IMR-90 (cell line): Measurements from ENCODE around the gene DUXB. TPM values are rescaled to one million over a fixed set of nuclear protein-coding genes. Genes with fewer than 3 reads are reported as not detected.

Source experiments
- ATAC-seq: fragments of 200-7000 bp; cut with Tn5 transposase; 2 replicates; pipeline ENCODE4 v1.9.1; 2020; ENCODE audit warnings: low read depth, mild to moderate bottlenecking, moderate library complexity
- BruUV-seq: library from RNA; stranded (reverse); fragments of 400-500 nt; replicated peaks from 2 replicates; lab custom pipeline; 2021; lab: Mats Ljungman, UMichigan
- CTCF ChIA-PET: fragments of 300-600 bp; formaldehyde crosslinking; extraction: SDS; loops from one replicate; lab custom pipeline; 2021; ENCODE audit warnings: antibody characterized with exemption; lab: Yijun Ruan, JAX
- POLR2A ChIA-PET: fragments of 300-600 bp; sonication (Branson Sonifier 250); formaldehyde crosslinking; loops from one replicate; lab custom pipeline; 2022; ENCODE audit warnings: antibody characterized with exemption; ENCODE audit not compliant: unreplicated experiment; lab: Charles Lee
- DNase-seq: peaks from one replicate; pipeline ENCODE4 v3.0.0; 2013
- H2AFZ ChIP-seq: replicated peaks from 2 replicates; pipeline ENCODE3; 2013; ENCODE audit warnings: low read length, mild to moderate bottlenecking; ENCODE audit not compliant: poor library complexity
- H2AK5ac ChIP-seq: 2 replicates; pipeline ENCODE4 v1.6.1; 2013; ENCODE audit warnings: low read depth, low read length, inconsistent platforms
- H2AK9ac ChIP-seq: replicated peaks from 2 replicates; pipeline ENCODE3; 2013; ENCODE audit warnings: mild to moderate bottlenecking, low read depth, low read length, moderate library complexity; ENCODE audit not compliant: poor library complexity
- H2BK120ac ChIP-seq: 2 replicates; pipeline ENCODE4 v1.6.1; 2013; ENCODE audit warnings: low read depth, low read length, inconsistent platforms
- H2BK15ac ChIP-seq: 3 replicates; pipeline ENCODE4 v1.6.1; 2013; ENCODE audit warnings: low read depth, low read length, inconsistent platforms
- H2BK20ac ChIP-seq: 2 replicates; pipeline ENCODE4 v1.6.1; 2013; ENCODE audit warnings: low read depth, mild to moderate bottlenecking, inconsistent platforms, low read length, moderate library complexity
- H2BK5ac ChIP-seq: 2 replicates; pipeline ENCODE4 v1.6.1; 2013; ENCODE audit warnings: mild to moderate bottlenecking, low read depth, low read length, inconsistent platforms; ENCODE audit not compliant: poor library complexity, severe bottlenecking
- H3K14ac ChIP-seq: replicated peaks from 2 replicates; pipeline ENCODE4 v1.6.1; 2013; ENCODE audit warnings: low read depth, low read length, inconsistent platforms
- H3K18ac ChIP-seq: 2 replicates; pipeline ENCODE4 v1.6.1; 2013; ENCODE audit warnings: low read depth, low read length, control low read depth
- H3K23ac ChIP-seq: 2 replicates; pipeline ENCODE4 v1.6.1; 2013; ENCODE audit warnings: low read depth, low read length, inconsistent platforms
- H3K27ac ChIP-seq: 2 replicates; pipeline ENCODE4 v1.5.1; 2013; ENCODE audit warnings: mild to moderate bottlenecking, control low read depth, low read length; ENCODE audit not compliant: insufficient read depth
- H3K27me3 ChIP-seq: 2 replicates; pipeline ENCODE4 v1.6.1; 2013; ENCODE audit warnings: low read length; ENCODE audit not compliant: control insufficient read depth, insufficient read depth
- H3K36me3 ChIP-seq: 2 replicates; pipeline ENCODE4 v1.6.1; 2013; ENCODE audit warnings: low read length, mixed read lengths; ENCODE audit not compliant: control insufficient read depth, insufficient read depth
- H3K4ac ChIP-seq: 2 replicates; pipeline ENCODE4 v1.6.1; 2013; ENCODE audit warnings: low read depth, low read length, inconsistent platforms
- H3K4me1 ChIP-seq: 2 replicates; pipeline ENCODE4 v1.6.1; 2013; ENCODE audit warnings: low read length, mixed read lengths; ENCODE audit not compliant: control insufficient read depth, insufficient read depth
- H3K4me2 ChIP-seq: 2 replicates; pipeline ENCODE4 v1.6.1; 2013; ENCODE audit warnings: low read depth, mild to moderate bottlenecking, control low read depth, low read length, moderate library complexity
- H3K4me3 ChIP-seq: 2 replicates; pipeline ENCODE4 v1.5.1; 2013; ENCODE audit warnings: low read depth, mild to moderate bottlenecking, control low read depth, low read length, moderate library complexity; ENCODE audit not compliant: insufficient read depth
- H3K56ac ChIP-seq: 2 replicates; pipeline ENCODE4 v1.6.1; 2013; ENCODE audit warnings: low read length, inconsistent platforms; ENCODE audit not compliant: insufficient read depth; ENCODE audit errors: extremely low read depth
- H3K79me1 ChIP-seq, 2 experiments: 2 replicates each; pipeline ENCODE4 v1.6.1; 2013; ENCODE audit warnings: low read length in 2 of 2, inconsistent platforms in 1 of 2, low read depth in 1 of 2
- H3K9ac ChIP-seq: 2 replicates; pipeline ENCODE4 v1.6.1; 2013; ENCODE audit warnings: low read depth, low read length, control low read depth
- H3K9me1 ChIP-seq: 2 replicates; pipeline ENCODE4 v1.6.1; 2013; ENCODE audit warnings: low read length, inconsistent platforms; ENCODE audit not compliant: insufficient read depth
- H3K9me3 ChIP-seq: 2 replicates; pipeline ENCODE4 v1.6.1; 2013; ENCODE audit warnings: low read length; ENCODE audit not compliant: control insufficient read depth, insufficient read depth
- H4K20me1 ChIP-seq: 2 replicates; pipeline ENCODE4 v1.6.1; 2013; ENCODE audit warnings: low read length, inconsistent platforms; ENCODE audit not compliant: insufficient read depth
- H4K5ac ChIP-seq: 2 replicates; pipeline ENCODE4 v1.6.1; 2013; ENCODE audit warnings: mild to moderate bottlenecking, low read depth, low read length, control low read depth
- H4K8ac ChIP-seq, 2 experiments: 2 replicates each; pipeline ENCODE4 v1.6.1; 2013; ENCODE audit warnings: low read depth in 2 of 2, low read length in 2 of 2, control low read depth in 1 of 2, inconsistent platforms in 1 of 2
- H4K91ac ChIP-seq: 2 replicates; pipeline ENCODE4 v1.6.1; 2013; ENCODE audit warnings: low read depth, low read length, inconsistent platforms; ENCODE audit not compliant: insufficient read depth
- BHLHE40 ChIP-seq: fragments of 150-350 bp; IDR thresholded peaks from 2 replicates; pipeline ENCODE4 v1.6.1; 2016; ENCODE audit warnings: mild to moderate bottlenecking, low read depth, low read length
- CEBPB ChIP-seq: IDR thresholded peaks from 2 replicates; pipeline ENCODE4 v1.6.1; 2012; ENCODE audit warnings: low read depth, low read length, improper control_type of control experiment
- CHD1 ChIP-seq: IDR thresholded peaks from 2 replicates; pipeline ENCODE4 v1.6.1; 2012; ENCODE audit warnings: low read depth, low read length, improper control_type of control experiment
- CTCF ChIP-seq: conservative IDR thresholded peaks from 2 replicates; pipeline ENCODE4 v1.5.1; 2012; ENCODE audit warnings: mild to moderate bottlenecking, low read depth, low read length, improper control_type of control experiment
- FOS ChIP-seq: fragments of 150-350 bp; IDR thresholded peaks from 2 replicates; pipeline ENCODE4 v1.6.1; 2016; ENCODE audit warnings: low read depth, low read length
- MAFK ChIP-seq: IDR thresholded peaks from 2 replicates; pipeline ENCODE4 v1.6.1; 2012; ENCODE audit warnings: low read depth, low read length, improper control_type of control experiment
- MAZ ChIP-seq: IDR thresholded peaks from 2 replicates; pipeline ENCODE4 v1.6.1; 2012; ENCODE audit warnings: low read depth, mild to moderate bottlenecking, low read length, improper control_type of control experiment, moderate library complexity, borderline replicate concordance
- MXI1 ChIP-seq: IDR thresholded peaks from 2 replicates; pipeline ENCODE4 v1.6.1; 2012; ENCODE audit warnings: low read depth, mild to moderate bottlenecking, low read length, moderate library complexity, borderline replicate concordance
- NFE2L2 ChIP-seq: fragments of 150-350 bp; IDR thresholded peaks from 2 replicates; pipeline ENCODE4 v1.6.1; 2016; ENCODE audit warnings: low read depth, mild to moderate bottlenecking, low read length
- POLR2A ChIP-seq: IDR thresholded peaks from 2 replicates; pipeline ENCODE4 v1.6.1; 2012; ENCODE audit warnings: mild to moderate bottlenecking, low read depth, low read length
- RAD21 ChIP-seq: IDR thresholded peaks from 2 replicates; pipeline ENCODE4 v1.6.1; 2012; ENCODE audit warnings: low read length, improper control_type of control experiment
- RCOR1 ChIP-seq: IDR thresholded peaks from 2 replicates; pipeline ENCODE4 v1.6.1; 2012; ENCODE audit warnings: mild to moderate bottlenecking, low read length, improper control_type of control experiment; ENCODE audit not compliant: insufficient replicate concordance
- RFX5 ChIP-seq: IDR thresholded peaks from 2 replicates; pipeline ENCODE4 v1.8.0; 2012; ENCODE audit warnings: low read depth, mild to moderate bottlenecking, low read length, moderate library complexity
- SMC3 ChIP-seq: fragments of 150-350 bp; IDR thresholded peaks from 2 replicates; pipeline ENCODE4 v1.6.1; 2016; ENCODE audit warnings: low read depth, mild to moderate bottlenecking, antibody characterized with exemption, low read length, moderate library complexity
- USF2 ChIP-seq: fragments of 150-350 bp; IDR thresholded peaks from 2 replicates; pipeline ENCODE4 v1.6.1; 2017; ENCODE audit warnings: mild to moderate bottlenecking, antibody characterized with exemption, low read length, low read depth
- WGBS, 2 experiments: methylation state at CpG; one replicate each; pipeline versions ENCODE4 v1.1.5 to v1.1.7; 2013; ENCODE audit warnings: missing lambda C conversion rate in 2 of 2; ENCODE audit not compliant: insufficient read length in 1 of 2; ENCODE audit errors: extremely low coverage in 2 of 2; 5-methylcytosine and 5-hydroxymethylcytosine counted together
- dilution Hi-C: fragments of 300-500 bp; cut with HindIII; formaldehyde crosslinking; loops from one replicate; pipeline ENCODE4 v1.14.3; 2018; ENCODE audit warnings: low sequenced_read_pairs; ENCODE audit not compliant: unreplicated experiment
- in situ Hi-C: fragments of 300-500 bp; cut with MboI; formaldehyde crosslinking; loops from 3 replicates; pipeline ENCODE4 v1.14.3; 2019; ENCODE audit warnings: low sequenced_read_pairs, inconsistent platforms, mixed read lengths
- intact Hi-C: fragments of 100-400 bp; cut with micrococcal nuclease; formaldehyde crosslinking; loops from 2 replicates; pipeline ENCODE4 v1.10.0; 2022
- polyA plus RNA-seq, 3 experiments: library from polyadenylated mRNA; depleted of rRNA; stranded (reverse); fragments of >200 nt; gene quantifications; 2 replicates each; pipeline ENCODE4 v1.2.3, GENCODE V29; 2012; ENCODE audit warnings: low replicate concordance in 1 of 3
- total RNA-seq: library from RNA; depleted of rRNA; stranded (reverse); fragments of >200 nt; gene quantifications from 2 replicates; pipeline ENCODE4 v1.2.3, GENCODE V29; 2012
- TF ChIP-seq, protein P1 (sequence below): fragments of 150-350 bp; IDR thresholded peaks from 2 replicates; pipeline ENCODE4 v1.6.1; 2016; ENCODE audit warnings: low read depth, mild to moderate bottlenecking, low read length, moderate library complexity, borderline replicate concordance

Gene DUXB
- total and polyA plus RNA-seq, 2 of the 4 experiments (the other 2 are of a cell fraction) = not detected

- Histone ChIP-seq H3K9me1 (no peaks in the 10 kb centered on the region), H3K27me3 (no peaks in the 10 kb centered on the region), H2BK15ac (no peak within 1 kb of the TSS), H3K4me3 (no peak within 1 kb of the TSS), H2AK5ac (no peak within 1 kb of the TSS), H4K5ac (no peak within 1 kb of the TSS), H3K4me2 (no peak within 1 kb of the TSS), H3K14ac (no peak within 1 kb of the TSS), H3K9ac (no peak within 1 kb of the TSS), H2BK120ac (no peak within 1 kb of the TSS), H3K18ac (no peak within 1 kb of the TSS), H3K23ac (no peak within 1 kb of the TSS), H3K4me1 (no peaks in the 10 kb centered on the region), H4K91ac (no peak within 1 kb of the TSS), H2BK20ac (no peak within 1 kb of the TSS), H3K56ac (no peak within 1 kb of the TSS), H3K4ac (no peak within 1 kb of the TSS), H2AK9ac (no peak within 1 kb of the TSS), H4K20me1 (no peaks in the 10 kb centered on the region), H3K79me1 (no peaks in the 10 kb centered on the region), H2BK5ac (no peak within 1 kb of the TSS), H4K8ac (no peak within 1 kb of the TSS), H3K27ac (no peak within 1 kb of the TSS), H2AFZ (no peak within 1 kb of the TSS), H3K36me3 (no peaks in the 10 kb centered on the region), H3K9me3 (no peaks in the 10 kb centered on the region)
- ATAC-seq = no peak
- ChIA-PET POLR2A (no interaction called here), CTCF (no interaction called here)
- BruUV-seq = no TSS peak
- dilution Hi-C loops (no loop called here), intact Hi-C loops (no loop called here), in situ Hi-C loops (no loop called here)
- TF ChIP-seq MAZ = no peak
- no peak for TF ChIP-seq BHLHE40
- no peak for TF ChIP-seq FOS
- TF ChIP-seq, protein P1, sequence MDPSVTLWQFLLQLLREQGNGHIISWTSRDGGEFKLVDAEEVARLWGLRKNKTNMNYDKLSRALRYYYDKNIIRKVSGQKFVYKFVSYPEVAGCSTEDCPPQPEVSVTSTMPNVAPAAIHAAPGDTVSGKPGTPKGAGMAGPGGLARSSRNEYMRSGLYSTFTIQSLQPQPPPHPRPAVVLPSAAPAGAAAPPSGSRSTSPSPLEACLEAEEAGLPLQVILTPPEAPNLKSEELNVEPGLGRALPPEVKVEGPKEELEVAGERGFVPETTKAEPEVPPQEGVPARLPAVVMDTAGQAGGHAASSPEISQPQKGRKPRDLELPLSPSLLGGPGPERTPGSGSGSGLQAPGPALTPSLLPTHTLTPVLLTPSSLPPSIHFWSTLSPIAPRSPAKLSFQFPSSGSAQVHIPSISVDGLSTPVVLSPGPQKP = no peak
- TF ChIP-seq RAD21 = no peak
- no peak for TF ChIP-seq CHD1
- no peak for TF ChIP-seq USF2
- TF ChIP-seq MXI1 = no peak
- TF ChIP-seq RCOR1 = no peak
- TF ChIP-seq SMC3 = no peak
- no peak for TF ChIP-seq NFE2L2
- TF ChIP-seq MAFK = no peak
- TF ChIP-seq CEBPB = no peak
- TF ChIP-seq CTCF = no peak
- no peak for TF ChIP-seq POLR2A
- TF ChIP-seq RFX5 = no peak
- no CpG with 5 or more reads among the region's 5 CpGs for WGBS, 2 experiments
- no peak for DNase-seq
These were observed 25.1 kb upstream of the DUXB start, which contains the start of gene CPHXL for GRCh38 chr16:75726390-75726789. CPHXL (minus strand) TSS chr16:75726490; CDS start chr16:75726442, 48 bp downstream.
